Neural cell (in vitro differentiated cells): Measurements from ENCODE around the gene RABGAP1L.

ENCODE experiments used
- CTCF ChIP-seq: fragments of 450-650 bp; IDR thresholded peaks from 2 replicates; pipeline ENCODE4 v1.5.1; 2014; ENCODE audit warnings: antibody characterized with exemption, mild to moderate bottlenecking, moderate library complexity; ENCODE audit not compliant: poor library complexity, severe bottlenecking
- EP300 ChIP-seq: fragments of 450-650 bp; conservative IDR thresholded peaks from 2 replicates; pipeline ENCODE4 v1.6.1; 2014; ENCODE audit warnings: antibody characterized with exemption, mild to moderate bottlenecking, moderate library complexity; ENCODE audit not compliant: poor library complexity, severe bottlenecking
- EZH2 ChIP-seq: fragments of 200-600, 300-800 bp; shearing (Covaris generic), sonication (generic); IDR thresholded peaks from 2 replicates; pipeline ENCODE4 v1.6.1; 2014; ENCODE audit warnings: antibody characterized with exemption, low read length, borderline replicate concordance, mild to moderate bottlenecking; ENCODE audit not compliant: insufficient read depth, poor library complexity, severe bottlenecking
- MXI1 ChIP-seq: fragments of 450-650 bp; conservative IDR thresholded peaks from 2 replicates; pipeline ENCODE4 v1.6.1; 2014; ENCODE audit warnings: antibody characterized with exemption, mild to moderate bottlenecking; ENCODE audit not compliant: poor library complexity, severe bottlenecking
- POLR2AphosphoS5 ChIP-seq: IDR thresholded peaks from 2 replicates; pipeline ENCODE4 v1.6.1; 2012
- RAD21 ChIP-seq: fragments of 450-650 bp; conservative IDR thresholded peaks from 2 replicates; pipeline ENCODE4 v1.6.1; 2014; ENCODE audit warnings: antibody characterized with exemption, mild to moderate bottlenecking, moderate library complexity
- REST ChIP-seq: IDR thresholded peaks from 2 replicates; pipeline ENCODE4 v1.6.1; 2012; ENCODE audit warnings: borderline replicate concordance
- SMC3 ChIP-seq: fragments of 450-650 bp; conservative IDR thresholded peaks from 2 replicates; pipeline ENCODE4 v1.6.1; 2014; ENCODE audit warnings: antibody characterized with exemption, mild to moderate bottlenecking, moderate library complexity; ENCODE audit not compliant: poor library complexity

- TF ChIP-seq EZH2 (no peak), CTCF (no peak), EP300 (no peak), RAD21 (no peak), MXI1 (no peak), POLR2AphosphoS5 (no peak), REST (no peak), SMC3 (no peak)
Observed at GRCh38 chr1:174988986-174989385, 829.7 kb downstream of the RABGAP1L start.
